LoVo (cell line): ENCODE measurements around the gene SPECC1.
"Not testable (repeated sequence)": the region's sequence is repeated elsewhere in the genome, so short reads cannot be mapped to it uniquely, and the experiment has no call there.

Source experiments
- DNase-seq: peaks from one replicate; pipeline ENCODE4 v3.0.0-alpha.2; 2016; ENCODE audit warnings: low spot score

The SPECC1 gene

GRCh38 chr17:20010099-20010863, 1.1 kb downstream of the SPECC1 start:
- peak; percentile 74 for DNase-seq

GRCh38 chr17:20010936-20011335, 1.8 kb downstream of the SPECC1 start:
- DNase-seq = no peak

- DNase-seq = no peak
Observed at GRCh38 chr17:20012017-20012536, 2.9 kb downstream of the SPECC1 start.

- not testable (repeated sequence) for DNase-seq
Observed at GRCh38 chr17:20016475-20016992, 7.4 kb downstream of the SPECC1 start.

GRCh38 chr17:20022701-20023100, 13.5 kb downstream of the SPECC1 start:
- no peak for DNase-seq

- no peak for DNase-seq
Observed at GRCh38 chr17:20026960-20027359, 17.8 kb downstream of the SPECC1 start.

- DNase-seq = no peak
Observed at GRCh38 chr17:20028443-20028842, 19.3 kb downstream of the SPECC1 start.

- DNase-seq = no peak
Observed at GRCh38 chr17:20032636-20033035, 23.5 kb downstream of the SPECC1 start.

- no peak for DNase-seq
Observed at GRCh38 chr17:20033415-20033814, 24.3 kb downstream of the SPECC1 start.

- DNase-seq = no peak
Observed at GRCh38 chr17:20035501-20035900, 26.3 kb downstream of the SPECC1 start.

GRCh38 chr17:20037286-20037685, 28.1 kb downstream of the SPECC1 start:
- not testable (repeated sequence) for DNase-seq

GRCh38 chr17:20039037-20039436, 29.9 kb downstream of the SPECC1 start:
- DNase-seq = no peak

- no peak for DNase-seq
Observed at GRCh38 chr17:20040216-20040615, 31.1 kb downstream of the SPECC1 start.

GRCh38 chr17:20043021-20043420, 33.9 kb downstream of the SPECC1 start:
- DNase-seq = no peak

GRCh38 chr17:20045476-20045875, 36.3 kb downstream of the SPECC1 start:
- no peak for DNase-seq

GRCh38 chr17:20046629-20047028, 37.5 kb downstream of the SPECC1 start:
- DNase-seq = no peak

GRCh38 chr17:20051624-20052023, 42.5 kb downstream of the SPECC1 start:
- DNase-seq = no peak

GRCh38 chr17:20053361-20053964, 44.3 kb downstream of the SPECC1 start:
- no peak for DNase-seq

- DNase-seq = peak; percentile 14
Observed at GRCh38 chr17:20059728-20060188, 50.6 kb downstream of the SPECC1 start.

GRCh38 chr17:20063665-20064648, 54.8 kb downstream of the SPECC1 start:
- DNase-seq = no peak

GRCh38 chr17:20066253-20066652, 57.1 kb downstream of the SPECC1 start:
- DNase-seq = no peak

GRCh38 chr17:20067711-20068110, 58.6 kb downstream of the SPECC1 start:
- DNase-seq = no peak
